GM21447 (cell line): ENCODE results near the gene CLIP3.
"Not testable (repeated sequence)": the region's sequence is repeated elsewhere in the genome, so short reads cannot be mapped to it uniquely, and the experiment has no call there.

Source experiments
- ATAC-seq: cut with Tn5 transposase; IDR thresholded peaks from one replicate; pipeline ENCODE4 v1.9.1; 2021; ENCODE audit not compliant: unreplicated experiment

The CLIP3 gene

GRCh38 chr19:36049080-36049698 is 16.5 kb upstream of the CLIP3 start:
- no peak for ATAC-seq

- no peak for ATAC-seq
These were observed 15.2 kb upstream of the CLIP3 start for GRCh38 chr19:36047835-36048234.

DNA sequence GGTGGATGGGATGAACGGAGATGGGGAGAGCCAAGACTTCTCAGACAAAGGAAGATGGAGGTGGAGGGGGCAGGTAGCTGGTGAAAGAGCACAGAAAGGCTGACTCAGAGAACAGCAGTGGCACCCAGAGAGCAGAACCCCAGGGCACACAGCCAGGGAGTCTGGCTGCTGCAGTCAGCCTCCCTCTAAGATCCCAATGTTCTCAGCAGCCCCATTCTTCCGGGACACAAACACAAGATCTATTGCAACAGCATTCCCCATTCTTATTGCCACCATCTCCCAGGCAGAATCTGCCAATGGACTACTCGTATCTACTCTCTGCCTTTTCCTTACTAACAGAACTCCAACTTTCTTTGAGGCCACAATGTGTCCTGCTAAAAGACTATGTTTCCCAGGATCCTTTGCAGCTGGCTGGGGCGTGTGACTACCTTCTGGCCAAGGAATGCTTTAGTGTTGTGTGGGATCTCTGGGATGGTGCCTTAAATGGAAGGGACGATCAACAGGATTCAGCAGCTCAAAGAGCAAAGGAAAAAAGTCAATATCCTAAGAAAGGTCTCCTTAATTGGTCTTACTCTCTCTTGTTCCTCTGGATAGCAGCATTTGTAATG is 13.9 kb upstream of the CLIP3 start:
- ATAC-seq: no peak

DNA sequence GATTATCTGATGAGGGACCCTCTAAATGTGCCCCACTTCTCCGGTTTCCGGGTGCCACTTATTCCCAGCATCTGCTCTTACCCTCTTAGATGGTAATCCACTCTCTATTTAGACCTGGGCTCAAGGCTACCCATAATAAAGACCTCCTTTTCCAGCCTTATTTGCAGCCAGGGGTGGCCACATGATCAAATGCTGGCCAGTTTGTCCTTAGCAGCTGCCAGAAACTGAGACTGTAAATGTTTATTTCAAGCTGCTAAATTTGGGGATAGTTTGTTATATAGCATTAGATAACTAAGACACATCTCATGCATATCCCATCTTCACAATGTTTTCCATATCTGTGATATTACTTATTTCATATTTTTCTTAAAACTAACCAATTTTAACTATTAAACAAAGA is 11.3 kb upstream of the CLIP3 start:
- ATAC-seq: no peak

- ATAC-seq: no peak
These were observed 9.2 kb upstream of the CLIP3 start for GRCh38 chr19:36041831-36042230.

DNA sequence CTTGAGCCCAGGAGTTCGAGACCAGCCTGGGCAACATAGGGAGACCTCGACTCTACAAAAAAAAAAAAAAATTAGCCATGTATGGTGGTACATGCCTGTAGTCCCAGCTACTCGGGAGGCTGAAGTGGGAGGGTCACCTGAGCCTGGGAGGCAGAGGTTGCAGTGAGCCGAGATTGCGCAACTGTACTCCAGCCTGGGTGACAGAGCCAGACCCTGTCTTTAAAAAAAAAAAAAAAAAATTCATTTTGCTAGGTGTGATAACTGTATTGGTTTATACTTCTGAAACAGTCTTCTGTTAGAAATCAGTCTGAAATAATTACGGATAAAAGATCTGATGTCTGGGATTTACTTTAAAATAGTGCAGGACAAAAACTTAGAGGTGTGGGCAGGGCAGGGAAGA is 8.4 kb upstream of the CLIP3 start:
- not testable (repeated sequence) for ATAC-seq

DNA sequence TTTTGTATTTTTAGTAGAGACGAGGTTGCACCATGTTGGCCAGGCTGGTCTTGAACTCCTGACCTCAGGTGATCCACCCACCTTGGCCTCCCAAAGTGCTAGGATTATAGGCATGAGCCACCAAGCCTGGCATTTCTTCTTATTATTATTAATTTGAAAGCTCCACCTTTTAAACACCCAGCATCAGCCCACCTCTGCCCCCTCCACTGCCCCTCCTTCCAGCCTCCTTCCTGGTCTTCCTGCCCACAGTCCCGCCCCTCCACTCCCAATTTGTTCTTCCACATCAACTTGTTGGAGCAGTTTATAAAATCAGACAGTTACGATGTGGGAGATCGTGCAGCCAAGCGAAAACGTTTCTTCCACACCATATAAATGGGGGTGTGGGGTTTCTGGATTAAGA is 7.8 kb upstream of the CLIP3 start:
- no peak for ATAC-seq

- no peak for ATAC-seq
These were observed 1.4 kb downstream of the CLIP3 start for GRCh38 chr19:36031308-36031707.

DNA sequence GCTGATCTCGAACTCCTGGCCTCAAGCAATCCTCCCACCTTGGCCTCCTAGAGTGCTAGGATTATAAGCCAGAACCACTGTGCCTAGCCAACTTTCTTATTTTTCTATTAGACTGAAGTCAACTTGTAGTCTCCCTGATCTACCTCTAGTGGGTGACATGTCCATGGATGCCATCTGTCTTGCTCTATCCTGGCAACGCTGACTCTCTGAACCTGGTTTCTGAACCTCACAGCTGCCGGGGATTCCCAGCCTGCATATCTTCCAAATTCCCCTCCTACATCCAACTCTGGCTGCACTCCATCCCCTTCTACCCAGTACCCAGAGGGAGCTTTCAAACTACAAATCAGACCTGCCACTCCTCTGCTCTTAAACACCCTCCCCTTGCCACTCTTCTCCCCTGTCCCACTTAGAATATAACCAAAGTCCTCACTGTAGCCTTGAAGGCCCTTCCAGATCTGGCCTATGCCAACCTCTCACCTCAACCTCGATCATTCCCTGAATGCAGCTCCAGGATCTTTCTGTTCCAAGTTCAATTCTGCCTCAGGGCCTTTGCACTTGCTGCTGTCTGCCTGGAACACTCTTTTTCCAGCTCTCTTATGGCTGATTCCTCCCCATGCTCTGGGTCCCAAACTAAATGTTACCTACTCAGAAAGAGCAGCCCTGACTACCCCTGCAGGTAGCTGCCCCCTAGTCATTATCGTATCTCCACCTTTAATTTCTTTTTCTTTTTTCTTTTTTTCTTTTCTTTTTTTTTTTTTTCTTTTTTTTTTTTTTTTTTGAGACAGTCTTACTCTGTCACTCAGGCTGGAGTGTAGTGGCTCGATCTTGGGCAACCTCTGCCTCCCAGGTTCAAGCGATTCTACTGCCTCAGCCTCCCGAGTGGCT is 2.2 kb downstream of the CLIP3 start:
- no peak for ATAC-seq

- no peak for ATAC-seq
These were observed 4.2 kb downstream of the CLIP3 start for GRCh38 chr19:36028313-36029041.

- no peak for ATAC-seq
These were observed 5.0 kb downstream of the CLIP3 start for GRCh38 chr19:36027696-36028095.

GRCh38 chr19:36026091-36026876 is 6.4 kb downstream of the CLIP3 start:
- no peak for ATAC-seq

DNA sequence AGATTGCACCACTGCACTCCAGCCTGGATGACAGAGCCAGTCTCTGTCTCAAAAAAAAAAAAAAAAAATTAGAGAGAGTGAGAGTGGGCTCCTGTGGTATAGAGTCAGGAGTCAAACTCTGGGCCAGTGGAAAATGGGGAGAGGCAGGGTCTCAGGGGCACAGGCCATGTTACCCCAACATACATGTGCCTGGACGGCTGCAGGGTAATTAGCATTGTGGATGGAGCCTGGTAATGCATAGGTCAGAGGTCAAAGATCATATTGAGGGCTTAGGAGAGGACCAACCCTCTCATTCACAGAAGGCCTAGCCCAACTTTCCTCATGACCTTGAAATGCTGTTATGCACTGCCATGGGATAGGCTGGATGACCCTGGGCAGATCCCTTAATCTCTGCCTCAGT is 7.1 kb downstream of the CLIP3 start:
- no peak for ATAC-seq

- no peak for ATAC-seq
These were observed 9.2 kb downstream of the CLIP3 start for GRCh38 chr19:36023432-36023831.

DNA sequence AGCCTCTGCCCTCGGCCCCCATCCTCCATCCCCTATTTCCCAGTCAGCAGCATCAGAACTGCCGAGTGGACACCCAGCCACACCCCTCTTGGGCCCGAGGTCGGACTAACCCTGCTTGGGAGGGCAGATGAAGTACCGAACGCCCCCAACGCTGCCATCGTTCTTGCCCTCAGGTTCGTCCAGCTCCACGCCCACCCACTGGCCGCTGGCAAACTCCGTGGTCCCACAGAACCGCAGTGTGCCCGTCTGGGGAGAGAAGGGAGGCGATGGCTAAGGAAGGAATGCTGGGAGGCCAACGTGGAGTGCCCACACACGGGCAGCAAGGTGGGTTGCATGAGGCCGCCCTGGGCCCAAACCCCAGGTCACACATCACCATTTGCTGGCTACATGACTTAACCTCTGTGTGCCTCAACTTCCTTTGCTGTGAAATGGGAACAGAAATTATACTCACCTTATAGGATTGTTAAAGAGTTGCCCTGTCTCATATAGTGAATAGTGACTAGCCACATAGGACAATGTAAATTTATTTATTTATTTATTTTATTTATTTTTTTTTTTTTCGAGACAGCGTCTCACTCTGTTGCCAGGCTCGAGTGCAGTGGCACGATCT is 13.5 kb downstream of the CLIP3 start:
- no peak for ATAC-seq

GRCh38 chr19:36014012-36014924 is 18.4 kb downstream of the CLIP3 start, which contains the start of gene ALKBH6:
ALKBH6 (minus strand) TSS chr19:36014213; CDS start chr19:36013397, 816 bp downstream.
- ATAC-seq: peak; percentile 92

DNA sequence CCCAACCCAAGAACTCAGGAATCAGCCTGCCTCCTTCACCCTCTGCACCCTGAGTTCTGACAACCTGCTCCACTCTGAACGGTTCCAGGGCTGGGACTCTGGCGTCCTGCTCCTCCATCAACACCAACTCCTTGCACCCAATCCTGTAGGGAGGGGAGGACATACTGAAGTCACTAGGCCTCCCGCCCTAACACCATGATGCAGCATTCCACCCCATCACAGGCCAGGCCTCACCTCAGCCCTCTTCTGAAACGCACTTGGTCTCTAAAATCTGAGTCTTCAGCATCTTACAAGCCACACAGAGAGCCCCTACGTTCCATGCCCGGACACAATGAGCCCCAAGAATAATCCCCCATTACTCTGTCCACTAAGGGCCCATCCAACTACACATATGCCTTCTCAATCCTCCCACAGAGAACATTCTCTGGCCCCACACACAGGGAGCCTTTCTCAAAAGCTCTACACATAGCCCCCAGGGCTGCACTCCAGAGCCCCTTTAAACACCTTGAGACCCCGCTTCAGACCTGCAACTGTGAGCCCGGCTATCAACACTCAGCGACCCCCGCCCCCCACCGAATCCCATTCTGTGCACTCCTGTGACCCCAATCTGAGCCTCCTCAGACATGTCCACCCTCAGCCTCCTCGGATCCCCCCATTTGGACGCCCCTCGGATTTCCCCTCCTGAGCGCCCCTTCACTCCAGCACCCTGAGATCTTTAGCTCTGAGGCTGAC is 19.2 kb downstream of the CLIP3 start:
- no peak for ATAC-seq

DNA sequence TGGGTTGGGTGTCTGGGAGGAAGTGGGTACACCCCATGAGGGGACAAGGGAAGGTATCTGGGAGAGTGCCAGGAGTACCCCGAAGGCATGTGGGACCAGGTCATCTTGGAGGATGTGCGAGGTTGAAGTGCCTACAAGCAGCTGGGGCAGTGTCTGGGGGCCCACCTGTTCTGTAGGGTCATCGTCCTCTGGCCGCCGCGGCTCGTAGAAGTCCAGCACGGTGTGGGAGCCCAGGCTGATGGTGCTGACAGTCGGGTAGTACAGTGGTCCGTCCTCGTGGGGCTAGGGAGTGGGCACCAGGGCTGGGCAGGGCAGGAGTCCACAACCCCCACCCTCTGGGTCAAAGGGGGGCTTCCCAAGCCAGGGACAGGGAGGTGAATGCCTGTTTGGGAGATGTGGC is 22.3 kb downstream of the CLIP3 start:
- no peak for ATAC-seq
